ENCODE data around the gene PALM. TPM values are rescaled to one million over a fixed set of nuclear protein-coding genes. Genes with fewer than 3 reads are reported as not detected.
A peak's percentile ranks its signal among the peaks of the same experiment; 100 is the strongest.

Gene PALM
- total and polyA plus RNA-seq, 12 donors: 12.5 to 36.7 (median 18.7) TPM

DNA sequence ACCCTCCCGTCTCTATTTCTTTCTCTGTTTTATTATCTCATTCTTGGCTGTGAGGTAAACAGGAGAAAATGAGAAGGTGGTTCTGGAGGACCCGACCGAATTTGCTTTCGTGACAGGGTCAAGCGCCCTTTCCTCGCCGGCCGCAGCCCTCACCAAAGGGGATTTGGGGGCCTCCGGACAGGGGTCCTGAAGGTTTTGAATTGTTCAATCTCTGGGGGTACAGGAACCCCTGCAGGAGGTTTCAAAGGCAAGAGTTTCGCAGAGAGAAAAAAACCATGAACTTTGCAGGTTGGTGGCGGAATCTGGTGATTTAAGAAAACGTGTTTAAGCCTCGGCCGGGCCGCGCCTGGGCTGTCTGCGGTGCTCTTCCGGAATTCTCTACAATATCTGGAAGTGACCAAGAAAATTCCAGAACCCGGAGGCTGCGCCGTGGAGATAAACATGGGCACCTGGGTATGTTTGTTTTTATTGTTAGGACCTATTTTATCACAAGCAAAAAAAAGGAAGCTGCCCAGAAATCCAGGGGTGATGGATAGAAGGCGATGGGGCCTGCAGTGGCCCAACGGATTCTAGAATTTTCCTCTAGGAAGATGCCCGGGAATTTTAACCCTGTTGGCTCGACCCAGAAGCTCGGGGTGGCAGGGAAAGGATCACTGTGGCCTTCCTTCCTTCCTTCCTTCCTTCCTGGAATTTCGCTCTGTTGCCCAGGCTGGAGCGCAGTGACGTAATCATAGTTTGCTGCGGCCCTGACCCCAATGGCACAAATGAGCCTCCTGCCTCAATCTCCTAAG lies 74.3 kb downstream of the PALM start:
- WGBS, 2 donors: 65 to 69% methylated on average over 30 of the region's 30 CpGs
- peaks cover 0 to 4% (median 0%) of the 10 kb centered on the region in 7 donors for H3K27me3 ChIP-seq
- ATAC-seq (peak in 7 of 8 donors; percentile 46 to 73 (median 67)), DNase-seq (no peak)
- no peaks in the 10 kb centered on the region for H3K9me3 ChIP-seq
- H3K36me3 ChIP-seq: no peaks in the 10 kb centered on the region
- H3K27ac ChIP-seq: peak overlapping the region in 9 of 10 donors; percentile 55 to 92 (median 79)
- H3K4me1 ChIP-seq: peaks cover 7 to 70% (median 22%) of the 10 kb centered on the region in 9 donors
- H3K4me3 ChIP-seq: peak overlapping the region in 8 of 10 donors; percentile 25 to 50 (median 36)
- intact Hi-C loops (cut with DNase I): loop anchor here in 1 of 10 donors (2.0 kb wide), 1 partner anchor 14 kb away; the partner anchor contains the start of gene PTBP1
- TF ChIP-seq, protein P1, sequence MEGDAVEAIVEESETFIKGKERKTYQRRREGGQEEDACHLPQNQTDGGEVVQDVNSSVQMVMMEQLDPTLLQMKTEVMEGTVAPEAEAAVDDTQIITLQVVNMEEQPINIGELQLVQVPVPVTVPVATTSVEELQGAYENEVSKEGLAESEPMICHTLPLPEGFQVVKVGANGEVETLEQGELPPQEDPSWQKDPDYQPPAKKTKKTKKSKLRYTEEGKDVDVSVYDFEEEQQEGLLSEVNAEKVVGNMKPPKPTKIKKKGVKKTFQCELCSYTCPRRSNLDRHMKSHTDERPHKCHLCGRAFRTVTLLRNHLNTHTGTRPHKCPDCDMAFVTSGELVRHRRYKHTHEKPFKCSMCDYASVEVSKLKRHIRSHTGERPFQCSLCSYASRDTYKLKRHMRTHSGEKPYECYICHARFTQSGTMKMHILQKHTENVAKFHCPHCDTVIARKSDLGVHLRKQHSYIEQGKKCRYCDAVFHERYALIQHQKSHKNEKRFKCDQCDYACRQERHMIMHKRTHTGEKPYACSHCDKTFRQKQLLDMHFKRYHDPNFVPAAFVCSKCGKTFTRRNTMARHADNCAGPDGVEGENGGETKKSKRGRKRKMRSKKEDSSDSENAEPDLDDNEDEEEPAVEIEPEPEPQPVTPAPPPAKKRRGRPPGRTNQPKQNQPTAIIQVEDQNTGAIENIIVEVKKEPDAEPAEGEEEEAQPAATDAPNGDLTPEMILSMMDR (IDR thresholded peaks at IDR 0.05): no peak

DNA sequence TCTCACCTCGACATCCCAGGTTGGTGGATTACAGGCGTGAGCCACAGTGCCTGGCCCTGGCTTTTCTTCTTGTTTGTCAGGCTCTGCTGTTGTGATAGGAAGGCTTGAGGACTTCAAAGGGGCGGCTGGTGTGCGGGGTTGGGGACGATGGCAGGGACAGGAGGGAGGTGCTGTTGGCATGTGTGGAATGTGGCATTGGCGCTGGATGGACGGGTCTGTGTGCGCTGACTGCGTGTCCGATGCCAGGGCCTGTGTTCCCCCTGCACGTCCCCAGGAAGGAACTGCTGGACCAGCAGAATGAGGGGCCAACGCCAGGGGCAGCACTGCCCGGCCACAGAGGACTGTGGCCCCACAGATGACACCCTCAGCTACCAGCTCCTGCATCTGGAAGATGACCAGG lies 75.8 kb downstream of the PALM start:
- Histone ChIP-seq H3K9me3 (no peaks in the 10 kb centered on the region), H3K4me1 (peaks cover 7 to 74% (median 25%) of the 10 kb centered on the region in 9 donors), H3K27me3 (peaks cover 0 to under 1% (median 0%) of the 10 kb centered on the region in 7 donors), H3K36me3 (no peaks in the 10 kb centered on the region), H3K4me3 (peak overlapping the region in 2 of 10 donors; percentile 33 to 39), H3K27ac (peak overlapping the region in 6 of 10 donors; percentile 30 to 89 (median 80))
- intact Hi-C loops (cut with DNase I): no loop called here
- TF ChIP-seq, protein P1 (IDR thresholded peaks at IDR 0.05): no peak
- WGBS, 2 donors: 44 to 52% methylated on average over 13 of the region's 13 CpGs
- ATAC-seq (no peak), DNase-seq (no peak)

DNA sequence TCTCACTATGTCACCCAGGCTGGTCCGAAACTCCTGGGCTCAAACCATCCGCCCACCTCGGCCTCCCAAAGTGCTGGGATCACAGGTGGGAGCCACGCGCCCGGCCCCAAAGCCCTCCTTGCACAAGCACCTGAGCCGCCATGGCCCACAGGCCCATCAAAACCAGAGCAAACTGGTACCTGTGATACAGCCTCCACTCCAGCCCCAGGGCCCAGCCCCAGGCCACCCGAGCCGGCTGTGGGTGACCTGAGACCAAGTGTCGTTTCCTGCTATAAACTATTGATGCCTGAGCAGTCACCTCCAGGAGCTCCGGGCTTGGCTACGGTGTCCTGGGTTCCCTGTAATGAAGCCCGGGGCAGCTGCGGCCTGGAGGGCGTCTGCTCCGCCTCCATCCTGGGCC lies 78.8 kb downstream of the PALM start:
- H3K4me3 ChIP-seq: no peak overlapping the region
- H3K27me3 ChIP-seq: no peaks in the 10 kb centered on the region
- intact Hi-C loops (cut with DNase I): no loop called here
- ATAC-seq: no peak
- peaks cover 9 to 77% (median 42%) of the 10 kb centered on the region in 9 donors for H3K4me1 ChIP-seq
- no peaks in the 10 kb centered on the region for H3K9me3 ChIP-seq
- 85 to 88% methylated on average over 16 of the region's 16 CpGs for WGBS, 2 donors
- no peak for DNase-seq
- H3K27ac ChIP-seq: peak overlapping the region in 9 of 10 donors; percentile 27 to 88 (median 79)
- H3K36me3 ChIP-seq: no peaks in the 10 kb centered on the region
- TF ChIP-seq, protein P1 (IDR thresholded peaks at IDR 0.05): no peak

DNA sequence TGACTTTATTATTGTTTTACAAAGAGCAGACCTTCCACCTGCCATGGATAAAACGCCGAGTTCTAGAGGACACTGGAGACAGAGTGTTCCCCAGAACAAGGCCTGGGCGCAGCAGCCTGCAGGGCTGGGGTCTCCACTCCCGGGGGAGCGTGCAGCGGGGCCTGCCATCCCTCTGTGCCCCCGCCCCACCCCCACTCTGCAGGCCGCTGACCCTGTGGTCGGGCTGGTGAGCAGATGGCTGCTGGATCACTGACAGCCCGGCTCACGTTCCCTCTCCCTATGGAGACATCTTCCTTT lies 79.9 kb downstream of the PALM start:
- H3K36me3 ChIP-seq: no peaks in the 10 kb centered on the region
- peak overlapping the region; percentile 48 to 88 (median 80) for H3K27ac ChIP-seq
- H3K9me3 ChIP-seq: no peaks in the 10 kb centered on the region
- ATAC-seq (peak in 2 of 8 donors; percentile 1 to 26), DNase-seq (no peak)
- H3K27me3 ChIP-seq: no peaks in the 10 kb centered on the region
- H3K4me3 ChIP-seq: peak overlapping the region in 5 of 10 donors; percentile 4 to 32 (median 25)
- H3K4me1 ChIP-seq: peaks cover 7 to 75% (median 45%) of the 10 kb centered on the region in 9 donors
- TF ChIP-seq, protein P1 (IDR thresholded peaks at IDR 0.05): no peak
- 57 to 64% methylated on average over 11 of the region's 11 CpGs for WGBS, 2 donors
- intact Hi-C loops (cut with DNase I): no loop called here

All from heart right ventricle (tissue), 16 donors.